ENCODE results near the gene AGR3.
"Not testable (repeated sequence)": the region's sequence is repeated elsewhere in the genome, so short reads cannot be mapped to it uniquely, and the experiment has no call there.

Gene AGR3

DNA sequence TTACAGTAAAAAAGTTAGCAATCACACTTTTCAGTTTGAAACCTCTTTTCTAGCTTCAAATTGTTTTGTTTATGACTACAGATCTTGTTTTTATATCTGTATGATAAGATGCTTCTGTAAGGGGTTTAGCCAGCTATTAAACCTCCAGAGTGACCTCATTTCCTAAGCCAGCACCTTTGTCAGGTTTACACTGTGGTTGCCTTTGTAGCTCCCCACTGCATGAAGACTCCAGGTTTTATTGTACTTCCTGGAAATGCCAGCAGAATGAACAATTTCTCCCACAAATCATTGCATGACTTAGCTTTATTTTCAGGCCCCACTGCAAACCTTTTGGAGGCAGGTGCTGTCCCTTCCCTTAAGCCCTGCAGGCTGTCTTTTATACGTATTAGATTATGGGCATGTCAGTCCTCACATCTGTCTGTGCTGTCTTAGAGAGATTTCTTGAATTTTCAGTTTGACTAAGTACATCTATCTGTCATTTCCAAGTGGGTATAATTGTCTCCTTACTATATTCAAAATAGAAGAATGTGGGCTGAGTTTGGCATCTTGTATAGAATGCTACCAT, 8.2 kb upstream of the AGR3 start:
- DNase-seq: no peak

DNA sequence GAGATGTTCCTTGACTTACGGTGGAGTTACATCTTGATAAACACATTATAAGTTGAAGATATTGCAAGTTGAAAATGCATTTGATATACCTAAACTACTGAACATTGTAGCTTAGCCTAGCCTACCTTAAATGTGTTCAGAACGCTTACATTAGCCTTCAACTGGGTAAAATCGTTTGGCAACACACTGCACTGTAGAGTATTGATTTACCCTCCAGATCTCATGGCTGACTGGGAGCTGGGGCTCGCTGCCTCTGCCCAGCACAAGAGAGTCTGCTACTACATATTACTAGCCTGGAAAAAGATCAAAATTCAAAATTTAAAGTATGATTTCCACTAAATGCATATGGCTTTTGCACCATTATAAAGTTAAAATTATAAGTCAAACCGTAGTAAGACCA, 7.5 kb upstream of the AGR3 start:
- DNase-seq: no peak

DNA sequence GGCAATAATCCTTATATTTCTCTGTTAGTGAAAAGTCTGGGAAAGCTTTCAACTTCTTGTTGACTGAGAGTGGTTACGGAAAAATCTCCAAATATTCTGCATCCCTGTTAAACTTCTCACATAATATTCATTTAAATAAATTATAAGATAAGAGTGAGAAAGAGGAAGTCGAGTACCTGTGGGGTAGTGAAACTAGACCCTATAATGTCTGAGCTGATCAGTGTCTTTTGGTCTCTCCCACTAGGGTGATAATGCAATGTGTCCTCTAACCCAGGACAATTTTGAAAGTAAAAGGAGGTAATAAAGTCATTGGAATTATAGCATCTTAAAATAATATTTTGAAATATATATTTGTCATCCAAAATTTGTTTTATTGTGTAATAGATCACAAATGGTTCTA, 2.1 kb upstream of the AGR3 start:
- DNase-seq: no peak

DNA sequence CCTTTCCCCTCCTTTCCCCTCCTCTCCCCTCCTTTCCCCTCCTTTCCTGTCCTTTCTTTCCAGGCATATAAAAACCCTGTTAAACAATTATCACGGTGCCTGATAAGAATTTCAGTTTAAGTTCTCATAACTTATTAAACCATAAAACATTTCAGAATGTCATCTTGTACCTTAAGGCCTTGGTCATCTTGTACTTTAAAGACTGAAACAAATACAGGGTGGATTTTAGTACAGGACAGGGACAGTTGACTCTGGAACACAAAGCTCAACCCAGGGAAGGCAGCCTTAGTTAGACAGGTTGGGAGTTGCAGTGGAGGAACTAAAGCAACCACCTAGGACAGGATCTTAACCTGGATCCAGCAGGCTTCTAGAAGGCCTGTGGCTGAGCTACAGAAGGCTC, 1.2 kb downstream of the AGR3 start:
- DNase-seq: no peak

DNA sequence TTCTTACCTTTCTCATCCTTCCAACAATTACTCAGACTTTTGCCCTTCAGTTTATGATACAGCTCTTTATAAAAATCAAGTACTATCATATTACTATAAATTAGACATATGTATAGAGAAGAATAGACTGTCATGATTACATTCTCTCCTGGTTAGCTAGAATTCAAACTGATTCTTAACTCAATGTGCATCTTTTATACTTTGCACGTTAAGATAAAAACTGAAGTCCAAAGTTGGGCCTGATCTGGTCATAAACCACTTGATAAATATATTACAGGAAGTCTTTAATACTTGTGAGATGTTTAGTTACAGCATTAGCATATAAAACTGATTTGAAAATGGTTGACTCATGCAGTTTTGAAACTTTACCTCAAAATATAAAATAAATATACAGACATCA, 2.6 kb downstream of the AGR3 start:
- no peak for DNase-seq

DNA sequence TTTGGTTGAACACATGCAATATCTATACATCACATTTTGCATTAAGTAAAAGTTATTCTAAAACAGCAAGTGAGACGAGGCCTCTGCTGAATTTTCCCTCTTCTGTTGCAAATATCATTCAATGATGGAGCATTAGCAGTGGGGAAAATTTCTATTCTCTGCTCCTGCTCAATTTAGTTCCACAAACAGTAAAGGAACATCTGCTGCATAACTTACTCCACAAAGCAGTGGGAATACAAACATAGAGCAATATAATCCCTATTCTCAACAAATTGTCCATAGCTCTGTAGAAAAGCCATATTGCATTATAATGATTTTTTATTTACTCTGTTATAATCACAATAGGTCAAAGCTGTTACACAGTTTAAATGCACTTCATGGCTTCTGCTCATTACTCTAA, 5.9 kb downstream of the AGR3 start:
- DNase-seq: peak; percentile 86

DNA sequence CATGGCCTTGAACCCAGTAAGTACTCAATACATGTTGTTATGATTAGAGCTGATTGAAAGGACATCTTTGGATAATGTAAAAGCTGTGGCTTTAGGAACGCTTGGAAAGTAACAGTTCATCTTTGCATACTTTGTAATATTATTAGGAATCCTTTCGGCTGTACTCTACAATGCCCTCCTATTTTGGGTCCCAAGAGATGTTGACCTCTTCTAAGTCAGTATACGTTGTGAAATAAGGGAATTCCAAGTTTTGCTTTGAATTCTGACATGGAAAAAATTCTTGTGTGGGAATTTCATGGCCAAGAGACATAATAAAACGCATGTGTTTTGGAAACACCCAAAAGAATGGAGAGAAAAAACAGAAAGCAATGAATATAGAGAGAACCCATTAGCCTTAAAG, 7.7 kb downstream of the AGR3 start:
- no peak for DNase-seq

DNA sequence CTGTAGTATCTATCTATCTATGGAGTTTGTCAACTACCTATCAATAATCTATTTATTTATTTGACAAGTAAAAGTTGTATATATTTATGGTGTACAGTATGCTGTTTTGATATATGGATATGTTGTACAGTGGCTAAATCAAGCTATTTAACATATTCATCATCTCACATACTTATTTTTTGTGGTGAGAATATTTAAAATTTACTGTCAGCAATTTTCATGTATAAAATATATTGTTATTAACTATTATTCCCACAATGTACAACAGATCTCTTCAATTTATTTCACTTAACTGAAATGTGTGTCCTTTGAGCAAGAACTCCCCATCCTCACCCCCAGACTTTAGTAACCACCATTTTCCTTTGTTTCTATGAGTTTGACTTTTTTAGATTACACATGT, 14.5 kb downstream of the AGR3 start:
- DNase-seq: no peak

DNA sequence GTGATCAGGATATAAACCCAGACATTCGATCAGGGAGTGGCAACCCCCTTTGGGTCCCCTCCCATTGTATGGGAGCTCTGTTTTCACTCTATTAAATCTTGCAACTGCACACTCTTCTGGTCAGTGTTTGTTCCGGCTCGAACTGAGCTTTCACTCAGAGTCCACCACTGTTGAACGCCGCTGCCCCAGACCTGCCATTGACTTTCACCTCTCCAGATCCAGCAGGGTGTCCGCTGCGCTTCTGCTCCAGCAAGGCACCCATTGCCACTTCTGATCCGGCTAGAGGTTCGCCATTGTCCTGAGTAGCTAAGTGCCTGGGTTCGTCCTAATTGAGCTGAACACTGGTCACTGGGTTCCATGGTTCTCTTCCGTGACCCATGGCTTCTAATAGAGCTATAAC, 28.6 kb downstream of the AGR3 start:
- DNase-seq: not testable (repeated sequence)

DNA sequence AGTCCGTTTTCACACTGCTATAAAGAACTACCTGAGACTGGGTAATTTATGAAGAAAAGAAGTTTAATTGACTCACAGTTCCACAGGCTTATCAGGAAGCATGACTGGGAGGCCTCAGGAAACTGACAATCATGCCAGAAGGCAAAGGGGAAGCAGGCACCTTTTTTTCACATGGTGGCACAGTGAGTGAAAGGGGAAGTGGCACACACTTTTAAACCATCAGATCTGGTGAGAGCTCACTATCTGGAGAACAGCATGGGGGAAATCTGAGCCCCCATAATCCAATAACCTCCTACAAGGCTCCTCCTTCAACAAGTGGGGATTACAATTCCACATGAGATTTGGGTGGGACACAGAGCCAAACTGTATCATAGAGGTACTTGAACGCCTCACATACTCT, 30.0 kb downstream of the AGR3 start:
- DNase-seq: no peak

DNA sequence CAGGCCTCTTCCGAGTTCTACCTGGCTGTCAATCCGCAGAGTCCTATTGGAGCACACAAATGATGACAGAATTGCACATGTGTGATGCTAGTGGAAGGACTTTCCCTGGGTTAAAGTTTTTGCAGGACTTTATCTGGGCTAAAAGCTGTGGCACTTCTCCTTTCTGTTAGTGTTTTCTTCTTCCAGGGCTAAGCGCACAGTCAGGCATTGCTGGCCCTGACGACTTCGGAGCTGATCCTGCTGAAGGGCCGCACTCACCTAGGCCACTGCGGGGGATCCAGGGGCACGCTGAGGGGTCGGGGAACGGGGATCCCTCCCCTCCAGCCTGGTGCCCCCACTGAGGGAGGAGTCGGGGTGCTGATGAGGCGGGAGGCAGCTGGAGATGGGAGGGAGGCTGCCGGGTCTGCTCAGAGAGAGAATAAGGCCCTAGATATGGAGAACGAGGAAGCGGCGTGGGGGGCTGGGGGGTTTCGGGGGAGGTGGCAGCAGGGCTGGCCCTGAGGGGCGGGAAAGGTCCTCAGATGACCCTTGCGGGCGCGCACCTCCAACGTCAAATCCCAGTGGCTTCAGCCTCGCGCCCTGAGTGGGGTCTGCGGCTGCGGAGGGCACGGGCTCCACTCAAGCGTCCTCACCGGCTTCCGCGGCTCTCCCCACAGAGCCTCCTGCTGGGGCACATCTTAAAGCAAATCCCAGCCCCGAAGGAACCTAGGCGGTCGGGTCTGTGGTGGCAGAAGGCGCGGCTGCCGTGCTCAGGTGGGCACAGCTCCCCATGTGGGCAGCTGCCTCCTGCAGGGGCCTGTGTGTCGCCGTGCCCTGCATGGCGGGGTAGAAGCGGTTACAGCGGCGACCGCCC, 30.9 kb downstream of the AGR3 start:
- no peak for DNase-seq

DNA sequence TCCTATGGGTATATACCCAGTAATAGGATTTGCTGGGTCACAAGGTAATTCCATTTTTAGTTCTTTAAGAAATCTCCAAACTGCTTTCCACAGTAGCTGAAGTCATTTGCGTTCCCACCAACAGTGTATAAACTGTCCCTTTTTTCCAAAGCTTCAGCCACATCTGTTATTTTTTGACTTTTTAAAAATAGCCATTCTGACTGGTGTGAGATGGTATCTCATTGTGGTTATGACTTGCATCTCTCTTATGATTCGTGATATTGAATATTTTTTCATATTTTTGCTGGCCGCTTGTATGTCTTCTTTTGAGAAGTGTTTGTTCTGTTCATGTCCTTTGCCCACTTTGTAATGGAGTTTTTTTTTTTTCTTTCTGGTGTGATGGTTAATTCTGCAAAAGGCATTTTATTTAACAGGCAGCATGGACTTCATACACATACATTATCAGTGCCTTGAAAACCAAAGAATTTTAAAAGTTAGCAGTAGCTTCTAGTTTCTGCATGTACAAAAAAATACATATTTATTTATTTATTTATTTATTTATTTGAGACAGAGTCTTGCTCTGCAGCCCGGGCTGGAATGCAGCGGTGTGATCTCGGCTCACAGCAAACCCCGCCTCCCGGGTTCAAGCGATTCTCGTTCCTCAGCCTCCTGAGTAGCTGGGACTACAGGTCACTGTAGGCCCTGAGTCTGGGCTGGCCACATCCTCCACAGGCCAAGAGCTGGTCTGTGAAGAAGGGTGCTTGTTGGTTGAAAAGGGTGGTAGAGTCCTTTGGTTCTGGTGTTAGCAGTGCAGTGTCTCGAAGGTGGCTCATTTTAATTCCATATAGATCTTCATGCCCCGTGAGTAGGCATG, 32.3 kb downstream of the AGR3 start:
- no peak for DNase-seq

DNA sequence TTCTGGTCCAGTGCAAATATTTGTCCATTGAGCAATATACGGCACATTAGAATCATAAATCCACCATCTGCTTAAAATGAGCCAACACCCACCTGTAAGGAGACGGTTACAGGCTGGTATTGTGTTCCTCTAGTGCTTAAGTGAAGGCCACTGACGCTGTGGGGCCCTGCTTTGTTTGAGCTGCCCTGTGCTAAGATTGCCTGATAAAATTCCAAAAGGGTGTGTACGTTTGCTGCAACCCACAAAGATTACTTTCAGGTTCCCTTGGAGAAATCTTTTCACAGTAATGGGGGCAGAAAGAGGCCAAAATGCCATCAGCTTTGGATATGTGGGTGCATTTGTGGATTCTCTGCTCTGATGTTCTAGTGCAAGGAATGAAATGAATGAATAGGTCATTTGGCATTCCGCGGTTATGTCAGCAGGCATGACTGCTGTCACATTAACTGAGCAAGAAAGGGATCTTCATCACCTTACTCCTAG, 34.4 kb downstream of the AGR3 start:
- DNase-seq: no peak

DNA sequence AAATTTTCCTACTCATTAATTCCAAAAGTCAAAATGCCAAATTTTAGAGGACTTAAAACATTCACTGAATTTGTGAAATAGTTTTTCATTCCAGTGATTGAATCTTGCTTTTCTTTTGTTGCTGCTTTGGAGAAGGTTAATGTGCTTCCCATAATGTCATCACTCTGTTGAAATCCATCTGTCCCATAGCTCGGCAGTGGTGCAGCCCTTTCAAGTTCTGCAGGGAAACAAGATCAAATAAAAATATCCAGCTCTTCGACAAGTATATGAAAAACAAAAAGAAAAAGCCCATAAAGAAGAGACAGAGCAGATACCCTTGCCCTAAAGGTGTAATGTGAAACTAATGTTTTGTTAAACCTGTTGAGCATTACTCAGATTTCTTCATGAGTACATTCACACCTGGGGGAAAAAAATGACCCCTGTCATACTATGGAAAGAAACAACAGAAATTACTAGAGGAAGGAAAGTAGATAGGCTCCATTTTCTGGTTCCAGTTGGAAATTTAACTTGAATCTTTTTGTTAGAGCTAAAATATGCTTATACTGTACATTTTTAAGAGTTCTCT, 35.1 kb downstream of the AGR3 start:
- no peak for DNase-seq

DNA sequence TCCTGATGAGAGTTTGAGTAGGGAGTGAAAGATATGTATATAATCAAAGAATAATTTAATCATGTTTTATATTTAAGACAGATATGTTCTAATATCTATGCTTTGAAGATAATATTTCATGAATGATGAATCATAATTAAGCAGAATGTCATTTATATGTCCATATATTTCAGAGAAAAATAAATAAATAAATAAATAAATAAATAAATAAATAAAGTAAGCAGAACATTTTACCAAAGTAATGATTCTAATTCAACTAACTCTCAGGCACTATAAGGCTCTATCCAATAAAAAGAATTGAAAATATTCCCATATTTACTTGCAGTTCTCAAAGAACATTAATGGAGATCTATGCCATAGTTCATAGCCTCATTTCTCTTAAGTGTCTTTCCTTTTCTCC, 36.0 kb downstream of the AGR3 start:
- no peak for DNase-seq

DNA sequence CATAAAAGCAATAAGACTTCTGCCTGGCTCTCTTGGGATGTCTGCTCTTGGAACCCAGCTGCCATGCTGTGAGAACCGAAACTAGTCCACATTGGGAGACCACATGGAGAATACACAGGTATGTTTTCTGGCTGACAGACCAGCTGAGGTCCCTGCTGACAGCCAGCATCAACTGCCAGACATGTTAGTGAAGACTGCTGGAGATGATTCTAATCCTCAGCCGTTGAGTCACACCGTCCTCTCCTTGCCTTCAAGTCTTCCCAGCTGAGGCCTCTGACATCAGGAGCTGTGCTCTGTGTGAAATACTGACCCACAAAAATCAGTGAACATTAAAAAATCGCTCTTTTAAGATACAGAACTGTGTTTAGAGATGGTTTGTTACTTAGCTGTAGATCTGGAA, 40.1 kb downstream of the AGR3 start:
- no peak for DNase-seq

DNA sequence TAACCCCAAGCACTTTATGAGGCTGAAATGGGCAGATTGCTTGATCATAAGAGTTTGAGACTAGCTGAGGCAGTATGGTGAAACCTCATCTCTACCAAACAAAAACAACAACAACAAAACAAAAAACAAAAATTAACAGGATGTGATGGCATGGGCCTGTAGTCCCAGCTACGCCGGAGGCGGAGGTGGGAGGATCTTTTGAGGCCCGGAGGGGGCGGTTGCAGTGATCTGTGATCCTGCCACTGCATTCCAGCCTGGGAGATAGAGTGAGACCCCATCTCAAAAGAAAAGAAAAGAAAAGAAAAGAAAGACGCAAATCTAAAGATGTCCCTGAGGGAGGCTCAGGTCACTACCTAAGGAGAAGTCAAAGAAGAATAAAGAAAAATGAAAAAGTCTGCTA, 41.7 kb downstream of the AGR3 start:
- DNase-seq: no peak

DNA sequence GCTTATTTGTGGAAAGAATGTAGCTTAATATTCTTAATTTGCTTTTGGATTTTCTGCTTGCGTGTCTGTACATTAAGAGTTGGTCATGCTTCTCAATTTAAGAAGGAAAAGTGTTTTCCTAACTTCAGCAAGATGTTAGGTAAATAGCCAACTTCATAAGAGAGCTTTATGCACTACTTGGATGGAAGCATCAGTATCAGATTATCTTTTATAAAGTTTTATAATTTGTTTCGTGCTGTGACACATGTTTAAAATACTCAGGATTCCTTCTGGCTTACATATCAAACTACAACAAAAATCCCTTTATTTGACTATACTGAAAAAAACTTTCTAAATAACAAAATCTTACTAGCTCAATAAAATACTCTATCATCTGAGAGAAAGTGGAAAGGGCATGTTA, 42.1 kb downstream of the AGR3 start:
- no peak for DNase-seq

DNA sequence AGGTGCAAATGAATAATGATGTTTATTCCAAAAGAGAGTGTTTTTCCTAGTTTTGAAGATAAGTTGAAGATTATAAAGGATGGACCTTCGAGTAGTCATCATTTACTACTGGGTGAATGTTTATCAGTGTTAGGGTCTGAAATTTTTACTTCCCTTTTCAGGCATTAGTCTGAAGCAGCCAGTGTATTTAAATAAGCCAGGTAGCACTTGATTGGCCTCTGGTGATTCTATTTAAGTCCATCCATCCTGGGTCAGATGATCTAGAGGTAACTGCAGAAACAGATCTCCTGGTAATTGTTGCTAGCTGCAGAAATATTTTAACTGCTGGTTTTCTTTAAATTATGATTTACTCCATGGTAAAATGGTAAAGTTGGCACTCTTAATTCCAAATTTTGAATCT, 42.9 kb downstream of the AGR3 start:
- DNase-seq: no peak

DNA sequence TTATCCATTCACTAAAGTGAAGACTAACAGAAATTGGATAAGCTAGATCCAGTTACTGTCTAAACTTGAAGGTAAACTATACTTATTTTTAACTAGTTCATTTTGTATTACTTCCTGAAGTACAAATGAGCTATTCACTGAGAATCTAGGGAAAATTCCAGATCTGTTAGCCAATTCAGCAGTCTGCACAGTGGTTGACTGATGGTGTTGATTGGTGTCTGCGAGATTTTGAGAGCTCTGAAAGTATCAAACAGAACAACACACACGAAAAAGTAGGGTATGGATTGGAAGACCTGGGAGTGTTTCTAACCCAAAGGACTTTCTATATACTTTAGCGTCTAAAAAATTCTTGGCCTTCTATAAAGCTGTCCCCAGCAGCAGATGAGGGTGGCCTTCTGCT, 43.4 kb downstream of the AGR3 start:
- no peak for DNase-seq

DNA sequence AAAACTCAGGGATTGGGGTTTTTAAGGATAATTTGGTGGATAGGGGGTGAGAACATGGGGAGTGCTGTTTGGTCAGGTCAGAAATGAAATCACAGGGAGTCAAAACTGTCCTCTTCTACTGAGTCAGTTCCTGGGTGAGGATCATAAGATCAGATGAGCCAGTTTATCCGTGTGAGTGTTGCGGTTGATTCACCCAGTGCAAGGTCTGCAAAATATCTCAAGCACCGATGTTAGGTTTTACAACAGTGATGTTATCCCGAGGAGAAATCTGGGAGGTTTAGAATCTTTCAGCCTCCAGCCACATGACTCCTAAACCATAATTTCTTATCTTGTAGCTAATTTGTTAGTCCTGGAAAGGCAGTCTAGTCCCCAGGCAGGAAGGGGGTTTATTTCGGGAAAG, 45.3 kb downstream of the AGR3 start:
- DNase-seq: no peak

DNA sequence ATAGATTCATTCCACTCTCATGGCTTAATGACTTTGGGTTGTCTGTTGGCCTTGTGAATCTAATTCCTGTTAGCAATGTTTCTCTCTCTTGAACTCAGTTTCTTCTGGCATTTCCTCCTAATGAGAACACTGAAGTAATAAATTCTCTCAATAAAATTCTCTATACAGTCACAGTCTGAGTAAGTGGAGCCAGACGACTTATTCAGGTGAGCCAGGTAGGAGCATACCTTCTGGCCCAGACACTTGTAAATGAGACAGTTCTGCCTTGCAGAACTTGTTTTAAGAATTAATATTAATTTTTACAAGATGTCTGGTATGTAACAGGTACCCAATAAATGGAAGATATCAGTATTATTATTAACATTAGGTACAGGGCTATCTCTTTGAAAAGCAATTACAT, 48.4 kb downstream of the AGR3 start:
- DNase-seq: no peak

DNA sequence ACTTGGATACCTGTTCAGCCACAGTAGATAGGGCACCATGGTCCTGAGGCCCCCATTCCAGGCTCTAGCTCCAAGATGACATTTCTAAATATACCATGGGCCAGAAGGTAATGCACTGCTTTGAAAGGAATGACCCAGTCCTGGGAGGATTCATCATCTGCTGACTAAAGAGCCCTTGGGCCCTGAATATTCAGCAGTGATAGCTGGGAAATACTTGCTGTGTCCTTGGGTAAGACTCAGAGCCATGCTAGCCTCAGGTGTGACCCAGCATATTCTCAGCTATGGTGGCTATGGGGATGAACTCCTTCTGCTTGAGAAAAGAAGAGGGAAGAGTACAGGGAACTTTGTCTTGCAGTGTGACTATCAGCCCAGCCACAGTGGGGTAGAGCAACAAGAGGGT, 55.7 kb downstream of the AGR3 start:
- DNase-seq: no peak

DNA sequence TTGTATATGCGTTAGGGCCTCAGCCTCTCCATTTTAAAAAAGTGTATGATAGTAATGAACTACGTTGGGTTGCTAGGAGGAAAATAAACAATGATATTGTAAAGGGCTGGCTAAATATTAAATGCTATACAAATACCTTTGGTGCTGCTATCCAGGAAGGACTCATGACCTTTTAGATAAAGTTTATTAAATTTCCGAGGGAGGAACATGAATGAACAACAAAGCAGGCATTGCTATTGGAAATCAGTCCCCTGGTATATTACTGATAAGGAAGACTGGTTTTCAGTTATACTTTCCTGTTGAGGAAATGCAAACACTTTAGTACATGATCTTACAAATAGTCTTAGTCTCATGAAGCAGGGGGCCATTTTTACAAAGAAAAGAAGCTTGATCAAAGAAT, 59.8 kb downstream of the AGR3 start:
- DNase-seq: no peak
